Keratinocyte (primary cell): ENCODE results near the gene MED12L. TPM values are rescaled to one million over a fixed set of nuclear protein-coding genes. Genes with fewer than 3 reads are reported as not detected.
"Not testable (repeated sequence)": the region's sequence is repeated elsewhere in the genome, so short reads cannot be mapped to it uniquely, and the experiment has no call there.

Experiments used
- DNase-seq: peaks from one replicate; pipeline ENCODE4 v3.0.0-alpha.2; 2011; ENCODE audit warnings: low read depth, missing footprints, low spot score
- FAIRE-seq: peaks from 2 replicates; lab custom pipeline; 2011; peaks lifted over from hg19 to GRCh38; lab: Jason Lieb, UNC
- H2AFZ ChIP-seq: 2 replicates; pipeline ENCODE4 v1.6.0; 2012; ENCODE audit warnings: low read length, control low read depth, inconsistent platforms; ENCODE audit not compliant: control insufficient read depth
- H3K27ac ChIP-seq: 2 replicates; pipeline ENCODE4 v1.5.1; 2011; ENCODE audit warnings: low read length; ENCODE audit not compliant: control insufficient read depth, insufficient read depth
- H3K27me3 ChIP-seq: 3 replicates; pipeline ENCODE4 v1.6.0; 2011; ENCODE audit warnings: low read length; ENCODE audit not compliant: control insufficient read depth, insufficient read depth; ENCODE audit errors: extremely low read depth
- H3K36me3 ChIP-seq, 2 experiments: 2 replicates in 1 of 2; 3 replicates in 1 of 2; pipeline ENCODE4 v1.5.1; 2011; ENCODE audit warnings: low read length in 2 of 2, mild to moderate bottlenecking in 1 of 2; ENCODE audit not compliant: control insufficient read depth in 2 of 2, insufficient read depth in 2 of 2; ENCODE audit errors: extremely low read depth in 1 of 2
- H3K4me1 ChIP-seq: 3 replicates; pipeline ENCODE4 v1.5.1; 2011; ENCODE audit warnings: low read length; ENCODE audit not compliant: control insufficient read depth, insufficient read depth; ENCODE audit errors: extremely low read depth
- H3K4me2 ChIP-seq: 3 replicates; pipeline ENCODE4 v1.6.0; 2011; ENCODE audit warnings: low read depth, low read length; ENCODE audit not compliant: control insufficient read depth, insufficient read depth; ENCODE audit errors: extremely low read depth
- H3K4me3 ChIP-seq, 3 experiments: fragments of 200-600 bp in 1 of 3; sonication (generic) in 1 of 3; 2 replicates in 2 of 3; 3 replicates in 1 of 3; pipeline ENCODE4 v1.5.1; 2011 to 2016; ENCODE audit warnings: low read length in 3 of 3, mild to moderate bottlenecking in 3 of 3, control low read depth in 2 of 3, inconsistent platforms in 1 of 3, low read depth in 1 of 3, mixed read lengths in 1 of 3, mixed run types in 1 of 3, moderate library complexity in 1 of 3; ENCODE audit not compliant: control insufficient read depth in 2 of 3, insufficient read depth in 2 of 3; ENCODE audit errors: extremely low read depth in 1 of 3
- H3K79me2 ChIP-seq: 2 replicates; pipeline ENCODE4 v1.6.0; 2012; ENCODE audit warnings: low read length; ENCODE audit not compliant: control insufficient read depth, insufficient read depth
- H3K9ac ChIP-seq: 3 replicates; pipeline ENCODE4 v1.6.0; 2011; ENCODE audit warnings: low read length; ENCODE audit not compliant: control insufficient read depth, insufficient read depth; ENCODE audit errors: extremely low read depth
- H3K9me1 ChIP-seq: 3 replicates; pipeline ENCODE4 v1.6.0; 2011; ENCODE audit warnings: low read length; ENCODE audit not compliant: control insufficient read depth, insufficient read depth; ENCODE audit errors: extremely low read depth
- H3K9me3 ChIP-seq: 2 replicates; pipeline ENCODE4 v1.5.1; 2012; ENCODE audit warnings: low read depth, low read length; ENCODE audit not compliant: control insufficient read depth
- H4K20me1 ChIP-seq: 3 replicates; pipeline ENCODE4 v1.6.0; 2011; ENCODE audit warnings: low read length; ENCODE audit not compliant: control insufficient read depth, insufficient read depth; ENCODE audit errors: extremely low read depth
- CTCF ChIP-seq, 3 experiments: IDR thresholded peaks in 1 of 3; conservative IDR thresholded peaks in 1 of 3; optimal IDR thresholded peaks in 1 of 3; 2 replicates in 2 of 3; 3 replicates in 1 of 3; pipeline versions ENCODE3 to v1.5.1; 2011; ENCODE audit warnings: low read length in 3 of 3, mild to moderate bottlenecking in 3 of 3, moderate library complexity in 2 of 3, control low read depth in 1 of 3, inconsistent platforms in 1 of 3; ENCODE audit not compliant: insufficient read depth in 2 of 3; ENCODE audit errors: extremely low read depth in 1 of 3
- EZH2 ChIP-seq: IDR thresholded peaks from one replicate; pipeline ENCODE4 v1.6.1; 2012; ENCODE audit warnings: inconsistent platforms, mild to moderate bottlenecking, low read length, moderate library complexity
- dilution Hi-C: fragments of 300-500 bp; cut with MboI; formaldehyde crosslinking; loops from one replicate; pipeline ENCODE4 v1.7.0; 2020; ENCODE audit warnings: low sequenced_read_pairs; ENCODE audit not compliant: extremely low pct_ligation_motif_present
- polyA plus RNA-seq, 5 experiments: library from polyadenylated mRNA; depleted of rRNA in 3 of 5; stranded (reverse) in 3 of 5; stranded (forward) in 1 of 5; unstranded in 1 of 5; fragments of >200 nt; gene quantifications; 1 replicate in 1 of 5; 2 replicates in 3 of 5; 3 replicates in 1 of 5; pipeline versions ENCODE4 v1.2.1 to v1.2.3, GENCODE V29; 2011 to 2012; ENCODE audit warnings: missing spikeins in 2 of 5, low read depth in 1 of 5, low replicate concordance in 1 of 5

MED12L gene
- polyA plus RNA-seq, 1 donor (not counting 4 experiments of a cell fraction or from before 2014, with no cell fraction given), result 0.04 TPM

- no peaks in the 10 kb centered on the region for H3K4me1 ChIP-seq
- H2AFZ ChIP-seq, result no peak overlapping the region
- no peak overlapping the region for H3K4me2 ChIP-seq
- DNase-seq (no peak), FAIRE-seq (no peak)
- no peaks in the 10 kb centered on the region for H3K9me3 ChIP-seq
- no peaks in the 10 kb centered on the region for H4K20me1 ChIP-seq
- no peak overlapping the region for H3K4me3 ChIP-seq
- H3K79me2 ChIP-seq, result no peaks in the 10 kb centered on the region
- no peak overlapping the region for H3K27ac ChIP-seq
- no peak overlapping the region for H3K9ac ChIP-seq
- no peaks in the 10 kb centered on the region for H3K36me3 ChIP-seq
- dilution Hi-C loops, result no loop called here
- peaks cover 3% of the 10 kb centered on the region for H3K27me3 ChIP-seq
- no peaks in the 10 kb centered on the region for H3K9me1 ChIP-seq
- TF ChIP-seq EZH2, result no peak
Measured at GRCh38 chr3:151076626-151077025, 8.8 kb upstream of the MED12L start.

- H3K27ac ChIP-seq, H2AFZ ChIP-seq, H3K79me2 ChIP-seq, H3K9me3 ChIP-seq, H4K20me1 ChIP-seq, H3K9me1 ChIP-seq, dilution Hi-C loops, H3K4me1 ChIP-seq, H3K36me3 ChIP-seq, H3K4me3 ChIP-seq, H3K4me2 ChIP-seq, FAIRE-seq, DNase-seq, H3K9ac ChIP-seq: not testable (repeated sequence)
- peaks cover 39% of the 10 kb centered on the region for H3K27me3 ChIP-seq
Measured at GRCh38 chr3:151081082-151081481, 4.4 kb upstream of the MED12L start.

DNA sequence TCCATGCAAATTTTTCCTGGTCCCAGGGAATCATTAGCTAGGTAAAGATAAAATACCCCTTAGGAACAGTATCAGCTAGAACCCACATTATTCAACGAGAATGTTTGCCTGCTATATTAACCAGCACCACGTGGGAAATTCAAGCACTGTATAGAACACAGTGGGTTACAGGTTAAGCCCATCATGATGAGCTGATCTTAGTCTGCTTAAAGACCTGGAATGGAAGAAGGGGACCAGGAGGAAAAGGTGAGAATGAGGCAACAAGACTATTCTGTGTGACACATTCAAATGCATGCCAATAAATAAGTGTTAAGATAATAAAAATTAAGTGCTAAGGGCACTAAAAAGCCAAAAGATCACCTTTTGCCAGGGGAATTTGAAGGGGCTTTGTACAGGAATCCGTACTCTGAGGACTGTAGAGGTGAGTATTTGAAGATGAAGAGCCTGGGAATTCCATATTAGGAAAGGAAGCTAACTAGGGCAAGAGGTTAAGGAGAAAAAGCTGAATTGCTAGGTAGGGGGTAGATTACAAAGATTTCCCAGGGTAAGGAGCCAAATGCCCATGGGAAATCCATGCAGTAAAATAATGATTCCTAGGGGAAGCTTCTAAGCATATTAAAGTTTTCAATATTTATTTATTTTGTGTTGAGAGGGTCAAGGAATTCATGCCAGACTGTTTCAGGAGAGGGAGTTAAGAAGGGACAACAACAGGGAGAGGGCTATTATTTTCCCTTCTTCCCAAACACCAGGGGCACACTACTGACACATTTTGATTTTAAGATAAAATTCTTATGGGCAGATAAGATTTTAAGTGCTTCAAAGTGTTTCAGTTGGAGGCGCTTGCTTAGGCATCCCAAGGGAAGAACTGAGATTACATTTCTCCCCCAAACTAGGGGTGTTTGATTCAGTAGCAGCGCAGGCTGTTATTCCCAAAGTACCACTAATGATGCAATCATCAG is 2.3 kb upstream of the MED12L start:
- no peak for FAIRE-seq
- peaks cover 56% of the 10 kb centered on the region for H3K27me3 ChIP-seq
- dilution Hi-C loops, result no loop called here

More for the DNA sequence above, 2.3 kb upstream of the MED12L start:
- H3K9ac ChIP-seq, result no peak overlapping the region
- H4K20me1 ChIP-seq, result no peaks in the 10 kb centered on the region
- no peak overlapping the region for H2AFZ ChIP-seq
- no peaks in the 10 kb centered on the region for H3K9me1 ChIP-seq
- no peak overlapping the region for H3K4me3 ChIP-seq
- no peak for DNase-seq
- H3K27ac ChIP-seq, result no peak overlapping the region
- no peaks in the 10 kb centered on the region for H3K9me3 ChIP-seq
- peaks cover 6% of the 10 kb centered on the region for H3K4me1 ChIP-seq
- H3K36me3 ChIP-seq, result no peaks in the 10 kb centered on the region
- TF ChIP-seq CTCF (optimal IDR thresholded peaks at IDR 0.05 in 1 of 3, IDR thresholded peaks at IDR 0.05 in 1 of 3, conservative IDR thresholded peaks at IDR 0.05 in 1 of 3; ENCODE audit: extremely low read depth in 1 of 3, insufficient read depth in 2 of 3, low read length in 3 of 3) (no peak), EZH2 (no peak)
- no peaks in the 10 kb centered on the region for H3K79me2 ChIP-seq
- H3K4me2 ChIP-seq, result no peak overlapping the region
